HuH-7.5 (cell line): ENCODE measurements around the gene TOP1.

Source experiments
- DNase-seq: peaks from one replicate; pipeline ENCODE4 v3.0.0; 2011; ENCODE audit warnings: low spot score

Gene TOP1

GRCh38 chr20:41038149-41038877, 9.7 kb downstream of the TOP1 start:
- DNase-seq: no peak

GRCh38 chr20:41038878-41039404, 10.3 kb downstream of the TOP1 start:
- no peak for DNase-seq

- no peak for DNase-seq
Measured at GRCh38 chr20:41040855-41041254, 12.2 kb downstream of the TOP1 start.

- DNase-seq: no peak
Measured at GRCh38 chr20:41041693-41042092, 13.1 kb downstream of the TOP1 start.

- DNase-seq: no peak
Measured at GRCh38 chr20:41044409-41045062, 15.9 kb downstream of the TOP1 start.

- DNase-seq: no peak
Measured at GRCh38 chr20:41045671-41046070, 17.0 kb downstream of the TOP1 start.

GRCh38 chr20:41046716-41047115, 18.1 kb downstream of the TOP1 start:
- no peak for DNase-seq

- no peak for DNase-seq
Measured at GRCh38 chr20:41047279-41047974, 18.8 kb downstream of the TOP1 start.

- DNase-seq: no peak
Measured at GRCh38 chr20:41047975-41048305, 19.3 kb downstream of the TOP1 start.

- no peak for DNase-seq
Measured at GRCh38 chr20:41048461-41049301, 20.1 kb downstream of the TOP1 start.

GRCh38 chr20:41049451-41049850, 20.8 kb downstream of the TOP1 start:
- no peak for DNase-seq

- no peak for DNase-seq
Measured at GRCh38 chr20:41050361-41051008, 21.9 kb downstream of the TOP1 start.

- no peak for DNase-seq
Measured at GRCh38 chr20:41051009-41051825, 22.6 kb downstream of the TOP1 start.

GRCh38 chr20:41052742-41053419, 24.3 kb downstream of the TOP1 start:
- DNase-seq: no peak

- no peak for DNase-seq
Measured at GRCh38 chr20:41054070-41054846, 25.6 kb downstream of the TOP1 start.

- DNase-seq: no peak
Measured at GRCh38 chr20:41054847-41055230, 26.2 kb downstream of the TOP1 start.

GRCh38 chr20:41055679-41056078, 27.1 kb downstream of the TOP1 start:
- DNase-seq: no peak

GRCh38 chr20:41057999-41058673, 29.5 kb downstream of the TOP1 start:
- no peak for DNase-seq
